HFFc6 (cell line): ENCODE results near the gene BMP10. TPM values are rescaled to one million over a fixed set of nuclear protein-coding genes. Genes with fewer than 3 reads are reported as not detected.

Experiments
- DNase-seq: peaks from one replicate; pipeline ENCODE4 v3.0.0-alpha.2; 2018
- H3K27ac Mint-ChIP-seq: 2 replicates; pipeline ENCODE4 v1.8.0; 2020; ENCODE audit warnings: mild to moderate bottlenecking, mixed read lengths
- H3K27me3 Mint-ChIP-seq: 2 replicates; pipeline ENCODE4 v1.8.0; 2021; ENCODE audit warnings: mild to moderate bottlenecking, moderate library complexity, mixed read lengths; ENCODE audit not compliant: insufficient read depth
- H3K36me3 Mint-ChIP-seq: 2 replicates; pipeline ENCODE4 v1.8.0; 2021; ENCODE audit warnings: low read depth, mixed read lengths
- H3K4me1 Mint-ChIP-seq: 2 replicates; pipeline ENCODE4 v1.8.0; 2020; ENCODE audit warnings: low read depth, mixed read lengths
- H3K4me3 Mint-ChIP-seq: 2 replicates; pipeline ENCODE4 v1.8.0; 2020; ENCODE audit warnings: mild to moderate bottlenecking, moderate library complexity, mixed read lengths
- H3K9me3 Mint-ChIP-seq: 2 replicates; pipeline ENCODE4 v1.8.0; 2020; ENCODE audit warnings: mild to moderate bottlenecking, mixed read lengths
- CTCF ChIP-seq: fragments of 200-600 bp; sonication (generic); IDR thresholded peaks from 2 replicates; pipeline ENCODE4 v1.5.0; 2021; ENCODE audit warnings: antibody characterized with exemption, mild to moderate bottlenecking
- total RNA-seq, 6 experiments: library from RNA; stranded (reverse); fragmentation: NEBNext Ultra II Directional; extraction: Animal tissue kit (Norgen Biotek cat#: 25700); gene quantifications; 2 replicates in 1 of 6; 3 replicates in 5 of 6; pipeline ENCODE4 v1.2.3, GENCODE V29; 2021

BMP10 gene
- total RNA-seq, 6 experiments from 2014 or later, result not detected

GRCh38 chr2:68834737-68835376, 36.3 kb downstream of the BMP10 start:
- H3K4me3 Mint-ChIP-seq, result no peak overlapping the region
- no peak for DNase-seq
- TF ChIP-seq CTCF, result no peak
- no peaks in the 10 kb centered on the region; the same call in 1 of the 2 replicates for H3K27me3 Mint-ChIP-seq
- no peak overlapping the region for H3K27ac Mint-ChIP-seq
- H3K36me3 Mint-ChIP-seq, result no peaks in the 10 kb centered on the region
- peaks cover 36% of the 10 kb centered on the region for H3K4me1 Mint-ChIP-seq
- H3K9me3 Mint-ChIP-seq, result no peaks in the 10 kb centered on the region

- no peaks in the 10 kb centered on the region for H3K36me3 Mint-ChIP-seq
- no peaks in the 10 kb centered on the region for H3K9me3 Mint-ChIP-seq
- H3K27me3 Mint-ChIP-seq, result no peaks in the 10 kb centered on the region; the same call in 1 of the 2 replicates
- no peak overlapping the region for H3K4me3 Mint-ChIP-seq
- H3K4me1 Mint-ChIP-seq, result peaks cover 48% of the 10 kb centered on the region
- no peak for DNase-seq
- no peak for TF ChIP-seq CTCF
- no peak overlapping the region for H3K27ac Mint-ChIP-seq
Measured at GRCh38 chr2:68833162-68833561, 38.0 kb downstream of the BMP10 start.

GRCh38 chr2:68832233-68832869, 38.8 kb downstream of the BMP10 start:
- H3K27me3 Mint-ChIP-seq, result no peaks in the 10 kb centered on the region; the same call in 1 of the 2 replicates
- peak overlapping the region; percentile 74 for H3K27ac Mint-ChIP-seq
- peaks cover 51% of the 10 kb centered on the region for H3K4me1 Mint-ChIP-seq
- DNase-seq, result no peak
- TF ChIP-seq CTCF, result no peak
- no peaks in the 10 kb centered on the region for H3K36me3 Mint-ChIP-seq
- peak overlapping the region; percentile 12; the same call in 1 of the 2 replicates for H3K4me3 Mint-ChIP-seq
- no peaks in the 10 kb centered on the region for H3K9me3 Mint-ChIP-seq

GRCh38 chr2:68831686-68832232, 39.4 kb downstream of the BMP10 start:
- Mint-ChIP-seq H3K27ac (peak overlapping the region; percentile 74), H3K36me3 (no peaks in the 10 kb centered on the region)

GRCh38 chr2:68829749-68830148, 41.4 kb downstream of the BMP10 start:
- TF ChIP-seq CTCF, result no peak
- no peak for DNase-seq
- Mint-ChIP-seq H3K4me3 (peak overlapping the region; percentile 73), H3K36me3 (no peaks in the 10 kb centered on the region), H3K9me3 (no peaks in the 10 kb centered on the region), H3K27ac (peak overlapping the region; percentile 70), H3K4me1 (peaks cover 71% of the 10 kb centered on the region), H3K27me3 (peaks cover 3% of the 10 kb centered on the region; the same call in 1 of the 2 replicates)

More at GRCh38 chr2:68831686-68832232, 39.4 kb downstream of the BMP10 start:
- Mint-ChIP-seq H3K4me1 (peaks cover 57% of the 10 kb centered on the region), H3K9me3 (no peaks in the 10 kb centered on the region), H3K27me3 (no peaks in the 10 kb centered on the region; the same call in 1 of the 2 replicates), H3K4me3 (no peak overlapping the region; the same call in 1 of the 2 replicates)
- TF ChIP-seq CTCF, result no peak
- peak; percentile 24 for DNase-seq
